HL-60 (cell line): ENCODE measurements around the gene TPM3.
"Not testable (repeated sequence)": the region's sequence is repeated elsewhere in the genome, so short reads cannot be mapped to it uniquely, and the experiment has no call there.

Source experiments
- DNase-seq, 2 experiments: peaks; one replicate each; pipeline ENCODE4 v3.0.0-alpha.2; 2010 to 2020; ENCODE audit warnings: low read depth in 1 of 2, low spot score in 1 of 2
- H3K27ac ChIP-seq: fragments of 250-450 bp; sonication (Bioruptor Pico); replicated peaks from 2 replicates; pipeline ENCODE4 v1.5.1; 2020; ENCODE audit warnings: mild to moderate bottlenecking, moderate library complexity
- H3K27me3 ChIP-seq: fragments of 250-450 bp; sonication (Bioruptor Pico); 2 replicates; pipeline ENCODE4 v1.5.1; 2021; ENCODE audit warnings: mild to moderate bottlenecking, moderate library complexity; ENCODE audit not compliant: insufficient read depth, poor library complexity, severe bottlenecking
- H3K4me3 ChIP-seq: replicated peaks from 2 replicates; pipeline ENCODE4 v1.5.1; 2011; ENCODE audit warnings: mild to moderate bottlenecking, control low read depth, low read length; ENCODE audit not compliant: insufficient read depth
- GABPA ChIP-seq: IDR thresholded peaks from 2 replicates; pipeline ENCODE4 v1.6.1; 2012; ENCODE audit warnings: low read depth
- POLR2AphosphoS5 ChIP-seq: IDR thresholded peaks from 2 replicates; pipeline ENCODE4 v1.6.1; 2012; ENCODE audit warnings: low read depth
- REST ChIP-seq: IDR thresholded peaks from 2 replicates; pipeline ENCODE4 v1.6.1; 2012; ENCODE audit warnings: low read depth; ENCODE audit not compliant: insufficient replicate concordance
- SPI1 ChIP-seq: IDR thresholded peaks from 2 replicates; pipeline ENCODE4 v1.6.1; 2012; ENCODE audit warnings: low read depth, mild to moderate bottlenecking, borderline replicate concordance
- TF ChIP-seq, protein P1 (sequence below): IDR thresholded peaks from one replicate; pipeline ENCODE4 v1.5.1; 2011; ENCODE audit warnings: low read length, control low read depth, inconsistent platforms; ENCODE audit not compliant: insufficient read depth

The TPM3 gene

GRCh38 chr1:154133256-154133655 is 58.6 kb downstream of the TPM3 start:
- no peak overlapping the region for H3K27ac ChIP-seq
- H3K27me3 ChIP-seq, result no peaks in the 10 kb centered on the region
- no peak for DNase-seq
- TF ChIP-seq, protein P1, sequence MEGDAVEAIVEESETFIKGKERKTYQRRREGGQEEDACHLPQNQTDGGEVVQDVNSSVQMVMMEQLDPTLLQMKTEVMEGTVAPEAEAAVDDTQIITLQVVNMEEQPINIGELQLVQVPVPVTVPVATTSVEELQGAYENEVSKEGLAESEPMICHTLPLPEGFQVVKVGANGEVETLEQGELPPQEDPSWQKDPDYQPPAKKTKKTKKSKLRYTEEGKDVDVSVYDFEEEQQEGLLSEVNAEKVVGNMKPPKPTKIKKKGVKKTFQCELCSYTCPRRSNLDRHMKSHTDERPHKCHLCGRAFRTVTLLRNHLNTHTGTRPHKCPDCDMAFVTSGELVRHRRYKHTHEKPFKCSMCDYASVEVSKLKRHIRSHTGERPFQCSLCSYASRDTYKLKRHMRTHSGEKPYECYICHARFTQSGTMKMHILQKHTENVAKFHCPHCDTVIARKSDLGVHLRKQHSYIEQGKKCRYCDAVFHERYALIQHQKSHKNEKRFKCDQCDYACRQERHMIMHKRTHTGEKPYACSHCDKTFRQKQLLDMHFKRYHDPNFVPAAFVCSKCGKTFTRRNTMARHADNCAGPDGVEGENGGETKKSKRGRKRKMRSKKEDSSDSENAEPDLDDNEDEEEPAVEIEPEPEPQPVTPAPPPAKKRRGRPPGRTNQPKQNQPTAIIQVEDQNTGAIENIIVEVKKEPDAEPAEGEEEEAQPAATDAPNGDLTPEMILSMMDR, result no peak
- TF ChIP-seq POLR2AphosphoS5, result no peak
- no peak for TF ChIP-seq REST
- TF ChIP-seq SPI1, result no peak
- no peak for TF ChIP-seq GABPA
- H3K4me3 ChIP-seq, result no peak overlapping the region

GRCh38 chr1:154129391-154129970 is 62.4 kb downstream of the TPM3 start:
- Histone ChIP-seq H3K4me3 (no peak overlapping the region), H3K27me3 (no peaks in the 10 kb centered on the region), H3K27ac (no peak overlapping the region)
- no peak for DNase-seq
- TF ChIP-seq SPI1 (no peak), REST (no peak), POLR2AphosphoS5 (no peak), GABPA (no peak)
- TF ChIP-seq, protein P1, result no peak

- DNase-seq, H3K27me3 ChIP-seq, H3K4me3 ChIP-seq, H3K27ac ChIP-seq: not testable (repeated sequence)
These were observed 68.7 kb downstream of the TPM3 start for GRCh38 chr1:154123205-154123604.

DNA sequence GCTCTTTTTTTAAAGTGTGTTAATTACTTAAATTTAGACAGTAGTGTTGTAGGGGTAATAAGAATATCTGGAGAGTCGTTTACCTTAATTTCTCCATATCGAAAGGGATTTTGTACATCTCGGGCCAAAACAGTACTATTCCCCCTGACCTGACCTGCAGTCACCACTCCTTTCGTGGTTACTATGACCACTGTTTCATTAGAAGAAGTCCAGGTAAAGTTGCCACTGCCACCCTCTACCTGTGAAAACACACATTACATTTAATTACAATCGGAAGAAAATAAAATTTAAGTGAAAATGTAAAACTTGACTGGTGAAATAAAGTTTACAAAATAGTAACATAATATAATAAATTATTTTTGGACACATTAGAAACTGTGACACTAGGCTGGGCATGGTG is 74.3 kb downstream of the TPM3 start:
- TF ChIP-seq GABPA, result no peak
- no peak overlapping the region for H3K4me3 ChIP-seq
- H3K27me3 ChIP-seq, result no peaks in the 10 kb centered on the region
- DNase-seq, result no peak
- H3K27ac ChIP-seq, result no peak overlapping the region

GRCh38 chr1:154115180-154115579 is 76.7 kb downstream of the TPM3 start:
- Histone ChIP-seq H3K27me3 (no peaks in the 10 kb centered on the region), H3K27ac (no peak overlapping the region), H3K4me3 (no peak overlapping the region)
- no peak for TF ChIP-seq GABPA
- TF ChIP-seq REST, result no peak
- TF ChIP-seq, protein P1, result no peak
- no peak for TF ChIP-seq POLR2AphosphoS5
- no peak for DNase-seq
